ENCODE measurements around the gene DEDD2.

DEDD2 gene

GRCh38 chr19:42188665-42189064, 28.8 kb downstream of the DEDD2 start:
- no peak for DNase-seq (ENCODE audit: extremely low read depth, low read depth)
- TF ChIP-seq CTCF (IDR thresholded peaks at IDR 0.05; ENCODE audit: low read depth, low read length, missing control alignments), result no peak
- no peak overlapping the region for H3K4me3 ChIP-seq (replicated peaks; ENCODE audit: low read depth, low read length)

- H3K4me3 ChIP-seq (replicated peaks; ENCODE audit: low read depth, low read length), result no peak overlapping the region
- no peak for TF ChIP-seq CTCF (IDR thresholded peaks at IDR 0.05; ENCODE audit: low read depth, low read length, missing control alignments)
- DNase-seq (ENCODE audit: extremely low read depth, low read depth), result no peak
Measured at GRCh38 chr19:42185277-42185676, 32.2 kb downstream of the DEDD2 start.

DNA sequence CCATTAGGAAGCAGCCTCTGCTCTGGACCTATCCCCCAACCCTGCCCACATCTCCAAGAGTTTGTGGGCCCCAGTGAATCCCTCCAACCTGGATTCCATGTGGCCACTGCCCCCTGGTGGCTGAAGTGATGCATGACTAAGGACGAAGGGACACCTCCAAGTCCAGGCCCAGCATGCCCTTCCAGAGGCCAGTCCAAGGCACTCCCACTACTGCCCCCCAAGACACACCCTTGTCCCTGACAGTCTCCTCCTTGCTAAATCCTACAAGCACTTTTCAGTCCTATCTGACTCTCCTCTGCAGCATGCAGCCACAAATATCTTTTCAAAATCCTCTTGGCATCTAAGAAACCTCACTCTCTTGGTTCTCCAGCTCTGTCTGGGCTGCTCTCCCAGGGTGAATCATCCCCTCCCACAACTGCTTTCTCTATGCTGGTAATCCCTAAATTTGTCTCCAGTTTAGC, 33.0 kb downstream of the DEDD2 start:
- peak; percentile 93 for TF ChIP-seq CTCF (IDR thresholded peaks at IDR 0.05; ENCODE audit: low read depth, low read length, missing control alignments)
- DNase-seq (ENCODE audit: extremely low read depth, low read depth), result peak; percentile 54
- H3K4me3 ChIP-seq (replicated peaks; ENCODE audit: low read depth, low read length), result no peak overlapping the region

DNA sequence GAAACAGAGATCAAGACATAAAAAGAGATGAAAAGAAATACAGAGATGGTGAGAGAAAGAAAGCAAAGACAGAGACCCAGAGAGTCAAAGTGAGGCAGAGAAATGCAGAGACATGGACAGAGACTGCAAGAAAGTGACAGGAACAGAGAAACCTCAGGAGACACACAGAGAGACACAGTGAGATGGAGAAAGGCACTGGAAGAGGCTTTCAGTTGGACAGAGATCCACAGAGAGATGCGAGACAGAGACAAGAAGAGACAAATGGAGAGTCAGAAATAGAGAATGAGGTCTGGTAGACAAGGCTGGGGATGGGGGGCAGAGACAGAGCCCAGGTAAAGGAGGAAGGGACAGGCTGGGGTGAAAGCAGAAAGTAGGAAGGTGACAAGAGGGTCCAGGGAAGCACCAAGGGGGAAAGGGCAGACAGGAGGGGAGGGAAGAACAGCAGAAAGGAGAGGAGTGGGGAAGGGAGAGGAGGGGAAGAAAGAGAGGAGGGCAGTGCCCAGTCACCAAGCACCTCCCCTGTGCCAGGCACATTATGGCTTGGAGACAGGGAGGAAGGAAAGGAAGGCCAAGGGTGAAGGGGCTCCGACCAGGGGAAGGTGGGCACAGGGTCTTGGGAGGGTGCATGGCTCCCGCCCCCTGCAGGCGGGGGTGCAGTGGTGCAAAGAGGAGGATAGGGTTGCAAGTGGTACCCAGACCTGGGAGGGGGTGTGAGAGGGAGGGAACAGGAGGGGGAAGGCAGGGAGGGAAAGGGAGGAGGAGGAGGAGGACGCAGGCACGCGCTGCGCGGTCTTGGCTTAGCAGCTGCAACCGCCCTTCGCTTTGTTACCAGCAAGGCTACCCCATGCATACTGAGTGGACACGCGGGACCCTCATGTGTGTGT, 38.4 kb downstream of the DEDD2 start:
- no peak for DNase-seq (ENCODE audit: extremely low read depth, low read depth)
- no peak overlapping the region for H3K4me3 ChIP-seq (replicated peaks; ENCODE audit: low read depth, low read length)
- TF ChIP-seq CTCF (IDR thresholded peaks at IDR 0.05; ENCODE audit: low read depth, low read length, missing control alignments), result peak; percentile 55

DNA sequence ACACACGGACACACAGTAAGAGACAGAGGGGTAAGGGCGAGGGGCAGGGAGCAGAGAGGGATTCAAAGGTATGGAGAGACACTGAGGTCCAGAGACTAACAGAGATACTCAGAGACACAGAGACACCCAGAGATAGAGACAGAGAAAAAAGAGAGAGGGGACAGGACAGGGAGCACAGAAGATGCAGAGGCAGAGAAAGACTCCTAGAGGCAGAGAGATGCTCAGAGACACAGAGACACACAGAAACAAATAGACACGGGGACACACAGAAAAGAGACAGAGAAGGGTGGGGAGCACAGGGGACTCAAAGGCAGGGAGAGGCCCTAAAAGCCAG, 39.8 kb downstream of the DEDD2 start:
- TF ChIP-seq CTCF (IDR thresholded peaks at IDR 0.05; ENCODE audit: low read depth, low read length, missing control alignments), result no peak
- DNase-seq (ENCODE audit: extremely low read depth, low read depth), result no peak
- no peak overlapping the region for H3K4me3 ChIP-seq (replicated peaks; ENCODE audit: low read depth, low read length)

DNA sequence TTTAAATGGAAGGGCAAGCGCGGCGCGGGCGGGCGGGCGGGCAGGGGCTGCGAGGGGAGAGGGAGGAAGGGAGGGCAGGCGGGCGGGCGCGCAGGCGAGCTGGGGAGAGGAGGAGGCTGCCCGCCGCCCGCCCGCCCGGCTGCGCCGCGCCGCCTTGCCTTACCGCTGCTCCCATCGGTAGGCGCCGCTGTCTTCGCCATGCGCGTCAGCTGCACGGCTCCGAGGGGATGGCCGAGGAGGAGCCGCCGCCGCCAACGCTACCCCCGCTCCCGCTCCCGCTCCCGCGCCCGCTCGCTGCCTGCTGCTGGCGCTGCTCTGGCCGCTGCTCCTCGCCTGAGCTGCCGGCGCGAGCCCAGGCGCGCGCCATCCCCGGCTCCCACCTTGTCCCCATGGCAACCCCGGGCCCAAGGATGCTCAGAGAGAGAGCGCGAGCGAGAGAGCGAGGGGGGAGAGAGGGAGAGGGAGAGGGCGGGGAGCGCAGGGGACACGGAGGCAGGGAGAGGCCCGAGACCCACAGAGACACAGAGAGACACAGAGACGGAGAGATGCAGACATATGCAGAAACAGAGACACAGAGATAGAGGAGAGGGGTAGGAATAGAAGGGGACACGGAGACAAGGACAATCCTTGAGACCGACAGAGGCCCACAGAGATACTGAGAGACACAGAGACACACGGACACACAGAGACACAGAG, 40.3 kb downstream of the DEDD2 start:
- DNase-seq (ENCODE audit: extremely low read depth, low read depth), result no peak
- no peak for TF ChIP-seq CTCF (IDR thresholded peaks at IDR 0.05; ENCODE audit: low read depth, low read length, missing control alignments)
- H3K4me3 ChIP-seq (replicated peaks; ENCODE audit: low read depth, low read length), result no peak overlapping the region
